Loucy (cell line): ENCODE measurements around the gene ZBTB20.

ENCODE experiments used
- H2AFZ ChIP-seq: fragments of 200-600 bp; sonication (generic); 2 replicates; pipeline ENCODE4 v1.6.0; 2016; ENCODE audit warnings: antibody characterized with exemption, mild to moderate bottlenecking, low read length, moderate library complexity
- H3F3A ChIP-seq: fragments of 200-600 bp; 2 replicates; pipeline ENCODE4 v1.6.0; 2016; ENCODE audit warnings: antibody characterized with exemption, low read depth, mild to moderate bottlenecking
- H3K27me3 ChIP-seq: fragments of 200-600 bp; sonication (generic); 2 replicates; pipeline ENCODE4 v1.6.1; 2014; ENCODE audit warnings: low read length, mild to moderate bottlenecking; ENCODE audit not compliant: insufficient read depth, poor library complexity, severe bottlenecking
- H3K36me3 ChIP-seq: fragments of 200-600 bp; sonication (generic); 2 replicates; pipeline ENCODE4 v1.6.1; 2016; ENCODE audit warnings: low read length; ENCODE audit not compliant: insufficient read depth
- H3K4me1 ChIP-seq: fragments of 200-600 bp; sonication (generic); 2 replicates; pipeline ENCODE4 v1.5.1; 2014; ENCODE audit warnings: low read length, mild to moderate bottlenecking; ENCODE audit not compliant: insufficient read depth, poor library complexity, severe bottlenecking
- H3K4me2 ChIP-seq: fragments of 200-600 bp; sonication (generic); 2 replicates; pipeline ENCODE4 v1.6.0; 2014; ENCODE audit warnings: antibody characterized with exemption, low read length, low read depth, mild to moderate bottlenecking; ENCODE audit not compliant: poor library complexity, severe bottlenecking
- H3K4me3 ChIP-seq: fragments of 200-600 bp; sonication (generic); 2 replicates; pipeline ENCODE4 v1.5.1; 2014; ENCODE audit warnings: low read length, mild to moderate bottlenecking, mixed read lengths; ENCODE audit not compliant: poor library complexity, severe bottlenecking
- H3K79me2 ChIP-seq: fragments of 200-600 bp; sonication (generic); 2 replicates; pipeline ENCODE4 v1.6.1; 2014; ENCODE audit warnings: low read length; ENCODE audit not compliant: insufficient read depth
- H3K9ac ChIP-seq: fragments of 200-600 bp; sonication (generic); 2 replicates; pipeline ENCODE4 v1.6.0; 2014; ENCODE audit warnings: mild to moderate bottlenecking, low read depth, low read length, moderate library complexity; ENCODE audit not compliant: poor library complexity, severe bottlenecking
- H3K9me2 ChIP-seq: fragments of 200-600 bp; sonication (generic); replicated peaks from 2 replicates; pipeline ENCODE4 v1.6.1; 2016; ENCODE audit warnings: low read depth, low read length, mixed read lengths
- H3K9me3 ChIP-seq: fragments of 200-600 bp; sonication (generic); 2 replicates; pipeline ENCODE4 v1.6.1; 2014; ENCODE audit warnings: mild to moderate bottlenecking, antibody characterized with exemption, low read length, low read depth; ENCODE audit not compliant: insufficient read depth
- H4K20me1 ChIP-seq: fragments of 200-600 bp; sonication (generic); 2 replicates; pipeline ENCODE4 v1.6.0; 2014; ENCODE audit warnings: antibody characterized with exemption, low read length, mild to moderate bottlenecking; ENCODE audit not compliant: insufficient read depth, poor library complexity, severe bottlenecking
- EZH2phosphoT487 ChIP-seq: fragments of 200-600 bp; IDR thresholded peaks from 2 replicates; pipeline ENCODE4 v1.6.1; 2018; ENCODE audit warnings: antibody characterized with exemption, mild to moderate bottlenecking, moderate library complexity, borderline replicate concordance
- TF ChIP-seq, protein P1 (sequence below): fragments of 200-600 bp; sonication (generic); conservative IDR thresholded peaks from 2 replicates; pipeline ENCODE4 v1.5.1; 2014; ENCODE audit warnings: mild to moderate bottlenecking, antibody characterized with exemption, low read length

ZBTB20 gene

DNA sequence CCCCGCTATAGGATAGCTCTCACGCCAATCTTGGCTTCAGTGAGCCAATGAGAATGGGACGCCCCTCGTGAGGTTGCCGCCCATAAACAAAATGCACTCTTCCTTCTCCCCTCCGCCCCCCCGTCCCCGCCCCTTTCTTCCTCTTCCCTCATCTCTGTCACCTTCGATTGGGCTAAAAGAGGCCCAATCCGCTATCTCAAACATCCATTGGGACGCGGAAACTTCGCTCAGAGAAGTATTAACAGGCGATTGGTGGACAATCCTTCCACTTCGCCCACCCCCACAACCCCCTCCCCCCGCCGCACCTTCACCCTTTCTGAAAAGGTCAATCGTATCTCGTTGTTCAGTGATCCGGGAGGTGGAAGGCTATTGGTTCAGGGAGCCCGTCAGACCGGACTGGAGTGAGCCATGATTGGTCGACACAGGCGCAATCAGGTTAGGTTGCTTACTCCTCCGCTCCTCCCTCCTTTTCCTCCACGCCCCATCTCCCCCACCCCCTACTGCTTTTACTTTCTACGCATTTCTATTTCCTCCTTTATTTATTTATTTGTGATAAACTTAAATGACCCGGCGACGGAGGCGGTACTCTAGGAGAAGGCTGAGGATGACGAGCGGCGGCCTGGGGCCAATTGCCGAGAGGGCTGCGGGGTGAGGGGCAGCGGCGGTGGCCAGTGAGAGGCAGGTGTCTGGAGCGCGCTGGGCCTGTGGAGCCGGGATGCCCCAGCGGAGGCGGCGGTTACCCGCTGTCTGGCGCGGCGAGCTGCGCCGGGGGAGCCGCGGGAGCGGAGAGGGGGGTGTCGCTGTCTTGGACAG, 447 bp upstream of the ZBTB20 start:
- H3K9me2 ChIP-seq, result no peaks in the 10 kb centered on the region
- no peaks in the 10 kb centered on the region for H3F3A ChIP-seq
- H3K9ac ChIP-seq, result peak overlapping the region; percentile 98
- H3K4me3 ChIP-seq, result peak overlapping the region; percentile 98
- H3K27me3 ChIP-seq, result no peaks in the 10 kb centered on the region
- H3K4me1 ChIP-seq, result peaks cover 40% of the 10 kb centered on the region
- H3K36me3 ChIP-seq, result no peaks in the 10 kb centered on the region
- H3K4me2 ChIP-seq, result peak overlapping the region; percentile 100
- H4K20me1 ChIP-seq, result peaks cover 15% of the 10 kb centered on the region
- H2AFZ ChIP-seq, result peak overlapping the region; percentile 82
- H3K79me2 ChIP-seq, result peaks cover 46% of the 10 kb centered on the region
- TF ChIP-seq, protein P1, sequence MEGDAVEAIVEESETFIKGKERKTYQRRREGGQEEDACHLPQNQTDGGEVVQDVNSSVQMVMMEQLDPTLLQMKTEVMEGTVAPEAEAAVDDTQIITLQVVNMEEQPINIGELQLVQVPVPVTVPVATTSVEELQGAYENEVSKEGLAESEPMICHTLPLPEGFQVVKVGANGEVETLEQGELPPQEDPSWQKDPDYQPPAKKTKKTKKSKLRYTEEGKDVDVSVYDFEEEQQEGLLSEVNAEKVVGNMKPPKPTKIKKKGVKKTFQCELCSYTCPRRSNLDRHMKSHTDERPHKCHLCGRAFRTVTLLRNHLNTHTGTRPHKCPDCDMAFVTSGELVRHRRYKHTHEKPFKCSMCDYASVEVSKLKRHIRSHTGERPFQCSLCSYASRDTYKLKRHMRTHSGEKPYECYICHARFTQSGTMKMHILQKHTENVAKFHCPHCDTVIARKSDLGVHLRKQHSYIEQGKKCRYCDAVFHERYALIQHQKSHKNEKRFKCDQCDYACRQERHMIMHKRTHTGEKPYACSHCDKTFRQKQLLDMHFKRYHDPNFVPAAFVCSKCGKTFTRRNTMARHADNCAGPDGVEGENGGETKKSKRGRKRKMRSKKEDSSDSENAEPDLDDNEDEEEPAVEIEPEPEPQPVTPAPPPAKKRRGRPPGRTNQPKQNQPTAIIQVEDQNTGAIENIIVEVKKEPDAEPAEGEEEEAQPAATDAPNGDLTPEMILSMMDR, result no peak
- no peak for TF ChIP-seq EZH2phosphoT487
- no peaks in the 10 kb centered on the region for H3K9me3 ChIP-seq

GRCh38 chr3:115146032-115146417, 1.1 kb downstream of the ZBTB20 start:
- no peaks in the 10 kb centered on the region for H3K9me2 ChIP-seq
- H3K9me3 ChIP-seq, result no peaks in the 10 kb centered on the region

GRCh38 chr3:115141033-115141757, 5.9 kb downstream of the ZBTB20 start:
- Histone ChIP-seq H3K4me1 (peaks cover 35% of the 10 kb centered on the region), H3F3A (no peaks in the 10 kb centered on the region), H4K20me1 (peaks cover 15% of the 10 kb centered on the region), H3K9me3 (no peaks in the 10 kb centered on the region), H3K36me3 (no peaks in the 10 kb centered on the region), H3K9ac (no peak overlapping the region), H3K4me3 (no peak overlapping the region), H3K27me3 (no peaks in the 10 kb centered on the region), H3K9me2 (no peaks in the 10 kb centered on the region), H3K4me2 (peak overlapping the region; percentile 30), H3K79me2 (peaks cover 36% of the 10 kb centered on the region), H2AFZ (no peak overlapping the region)
- TF ChIP-seq, protein P1, result no peak
- no peak for TF ChIP-seq EZH2phosphoT487

More at GRCh38 chr3:115146032-115146417, 1.1 kb downstream of the ZBTB20 start:
- H3K36me3 ChIP-seq, result no peaks in the 10 kb centered on the region
- peak overlapping the region; percentile 98 for H3K4me3 ChIP-seq
- H3F3A ChIP-seq, result no peaks in the 10 kb centered on the region
- peaks cover 15% of the 10 kb centered on the region for H4K20me1 ChIP-seq
- no peaks in the 10 kb centered on the region for H3K27me3 ChIP-seq
- TF ChIP-seq, protein P1, result no peak
- TF ChIP-seq EZH2phosphoT487, result no peak
- H2AFZ ChIP-seq, result peak overlapping the region; percentile 92
- H3K9ac ChIP-seq, result peak overlapping the region; percentile 98
- H3K4me1 ChIP-seq, result peaks cover 44% of the 10 kb centered on the region
- peaks cover 46% of the 10 kb centered on the region for H3K79me2 ChIP-seq
- peak overlapping the region; percentile 80 for H3K4me2 ChIP-seq
